Inflammatory macrophage (primary cell): ENCODE measurements around the gene GARIN5B.

Experiments
- DNase-seq, 2 donors: peaks; one replicate each; pipeline ENCODE4 v3.0.0-alpha.2; 2020 to 2022

The GARIN5B gene

DNA sequence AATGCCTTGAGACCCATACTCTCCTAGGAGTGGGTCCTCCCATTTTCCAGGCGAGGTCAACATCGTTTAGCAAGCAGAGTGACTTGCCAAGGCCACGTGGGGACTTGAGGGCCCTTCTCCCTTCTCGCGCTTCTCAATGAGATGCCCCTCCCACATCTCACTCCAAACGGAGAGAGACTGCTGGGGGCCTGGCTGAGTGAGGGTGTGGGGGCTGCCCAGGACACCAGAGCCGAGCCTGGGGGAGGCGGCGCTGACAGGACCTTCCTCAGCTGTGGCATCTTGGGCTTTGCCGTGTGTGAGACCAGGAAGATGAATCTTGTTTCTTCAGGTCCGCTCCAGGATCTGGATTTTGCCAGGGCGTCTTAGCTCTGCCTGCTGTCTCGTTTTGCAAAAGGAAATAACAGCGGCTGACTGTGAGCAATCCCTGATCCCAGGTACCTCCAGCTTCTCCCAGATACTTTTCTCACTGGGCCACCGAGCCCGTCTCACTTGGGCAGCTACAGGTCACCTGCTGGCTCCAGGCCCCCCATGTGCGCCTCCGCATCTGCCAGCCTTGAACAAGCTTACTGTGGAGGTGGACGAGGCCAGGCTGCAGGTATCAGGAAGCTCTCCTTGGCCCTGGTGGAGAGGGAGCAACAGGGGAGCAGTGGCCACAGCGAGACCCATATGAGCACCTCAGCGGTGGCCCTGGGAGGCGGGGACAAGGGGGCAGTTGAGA is 14.6 kb downstream of the GARIN5B start:
- no peak for DNase-seq

GRCh38 chr19:55347442-55348009 is 15.5 kb downstream of the GARIN5B start:
- no peak for DNase-seq

DNA sequence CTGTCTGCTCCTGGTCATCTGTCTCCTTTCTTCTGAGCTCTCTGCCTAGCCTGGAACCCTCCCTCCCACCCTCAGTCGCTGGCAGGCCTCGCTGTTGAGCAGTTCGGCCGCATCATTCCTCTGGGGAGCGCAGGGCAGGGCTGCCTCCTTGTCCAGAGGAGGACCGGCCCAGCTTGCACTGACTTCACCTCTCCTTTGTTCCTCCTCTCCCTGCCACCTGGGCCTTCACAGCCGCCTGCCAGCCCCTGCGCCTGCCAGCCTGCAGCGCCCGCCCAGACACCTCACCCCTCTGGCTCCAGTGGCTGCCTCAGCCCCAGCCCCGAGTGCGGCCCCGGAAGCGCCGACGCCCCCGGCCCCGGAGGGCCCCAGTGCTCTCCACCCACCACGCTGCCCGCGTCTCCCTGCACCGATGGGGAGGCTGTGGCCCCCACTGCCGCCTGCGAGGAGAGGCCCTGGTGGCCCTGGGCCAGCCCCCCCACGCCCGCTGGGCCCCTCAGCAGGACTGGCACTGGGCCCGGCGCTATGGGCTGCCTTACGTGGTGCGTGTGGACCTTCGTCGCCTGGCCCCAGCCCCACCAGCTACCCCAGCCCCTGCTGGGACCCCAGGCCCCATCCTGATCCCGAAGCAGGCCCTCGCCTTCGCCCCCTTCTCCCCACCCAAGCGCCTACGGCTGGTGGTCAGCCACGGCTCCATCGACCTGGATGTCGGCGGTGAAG is 16.2 kb downstream of the GARIN5B start:
- no peak for DNase-seq

- no peak for DNase-seq
These were observed 17.0 kb downstream of the GARIN5B start for GRCh38 chr19:55345818-55346724.

DNA sequence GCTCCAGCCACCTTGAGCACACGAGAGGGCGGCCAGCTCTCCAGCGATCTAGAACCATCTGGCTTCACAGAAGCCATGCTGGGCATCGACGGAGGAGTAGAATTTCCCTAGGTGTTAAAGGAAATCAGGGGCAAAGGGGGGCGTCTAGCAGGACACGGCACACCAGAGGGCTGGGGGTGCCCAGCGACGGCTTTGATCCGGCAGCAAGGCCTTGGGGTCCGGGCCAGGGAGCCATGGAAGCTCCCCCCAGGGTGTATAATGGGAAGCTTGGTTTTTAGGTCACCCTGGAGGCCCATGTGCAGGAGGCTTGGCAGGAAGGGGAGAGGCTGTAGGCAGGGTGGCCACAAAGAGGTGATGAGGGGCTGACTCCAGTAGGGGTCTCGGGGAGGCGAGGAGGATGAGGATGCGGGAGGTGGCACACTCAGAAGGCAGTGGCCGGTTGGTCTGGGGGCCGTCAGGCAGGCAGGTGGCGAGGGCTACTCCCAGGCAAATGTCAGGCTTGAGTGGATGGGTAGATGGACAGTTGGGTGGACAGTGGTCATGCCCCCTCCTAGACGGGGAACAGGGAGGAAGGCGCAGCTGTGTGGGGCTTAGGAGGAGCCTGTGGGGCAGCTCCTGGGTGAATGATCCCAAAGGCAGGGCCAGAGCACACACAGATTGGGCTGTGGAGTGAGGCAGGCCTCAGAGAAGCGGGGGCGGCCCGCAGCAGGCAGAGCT is 17.8 kb downstream of the GARIN5B start:
- no peak for DNase-seq

DNA sequence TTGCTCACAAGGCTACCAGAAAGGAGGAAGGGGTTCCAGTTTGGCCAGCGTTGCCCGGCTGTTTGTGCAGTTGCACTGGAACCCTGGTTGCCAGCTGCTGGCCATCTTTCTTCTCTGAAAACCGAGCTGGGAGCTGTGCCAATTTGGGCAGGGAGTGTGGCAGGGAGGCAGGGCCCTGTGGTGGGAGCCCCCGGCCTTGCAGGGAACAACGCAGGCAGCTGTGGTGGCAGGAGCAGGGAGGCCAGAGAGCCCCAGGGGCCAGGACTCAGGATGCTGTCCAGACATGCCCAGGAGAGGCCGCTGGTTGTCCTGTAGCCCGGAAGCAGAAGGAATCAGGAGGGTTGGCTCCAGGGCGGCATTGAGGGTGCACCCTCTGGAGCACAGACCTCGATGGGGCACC is 18.6 kb downstream of the GARIN5B start:
- DNase-seq: no peak

GRCh38 chr19:55341595-55342531 is 21.2 kb downstream of the GARIN5B start:
- no peak for DNase-seq

DNA sequence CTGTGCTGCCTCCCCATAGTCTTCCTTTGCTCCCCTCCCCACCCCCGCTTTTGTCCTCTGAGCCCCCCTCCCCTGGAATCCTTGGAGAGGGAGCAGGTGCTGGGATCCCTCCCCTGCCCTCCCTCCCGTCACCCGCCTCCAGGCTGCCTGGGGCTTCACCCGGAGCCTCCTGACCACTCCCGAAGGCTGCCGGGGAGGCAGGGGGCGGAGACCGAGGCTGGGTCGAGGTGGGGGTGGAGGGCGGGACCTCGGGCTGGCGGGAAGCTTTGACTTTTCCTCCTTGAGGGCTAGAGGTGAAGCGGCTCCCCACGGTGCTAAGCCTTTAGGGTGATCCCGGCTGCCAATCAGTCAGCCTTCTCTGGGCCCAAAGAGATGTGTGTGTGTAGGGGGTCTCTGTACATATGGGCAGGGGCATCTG is 21.9 kb downstream of the GARIN5B start:
- peak; percentile 59 to 85 for DNase-seq

GRCh38 chr19:55340784-55341147 is 22.3 kb downstream of the GARIN5B start:
- DNase-seq: peak in 1 of 2 donors; percentile 13

- peak; percentile 11 to 29 for DNase-seq
These were observed 22.9 kb downstream of the GARIN5B start for GRCh38 chr19:55339889-55340783.

GRCh38 chr19:55339105-55339888 is 23.8 kb downstream of the GARIN5B start, which contains the start of gene KMT5C:
KMT5C (plus strand) TSS chr19:55339876; CDS start chr19:55341937, 2,061 bp downstream.
- DNase-seq: peak; percentile 100

DNA sequence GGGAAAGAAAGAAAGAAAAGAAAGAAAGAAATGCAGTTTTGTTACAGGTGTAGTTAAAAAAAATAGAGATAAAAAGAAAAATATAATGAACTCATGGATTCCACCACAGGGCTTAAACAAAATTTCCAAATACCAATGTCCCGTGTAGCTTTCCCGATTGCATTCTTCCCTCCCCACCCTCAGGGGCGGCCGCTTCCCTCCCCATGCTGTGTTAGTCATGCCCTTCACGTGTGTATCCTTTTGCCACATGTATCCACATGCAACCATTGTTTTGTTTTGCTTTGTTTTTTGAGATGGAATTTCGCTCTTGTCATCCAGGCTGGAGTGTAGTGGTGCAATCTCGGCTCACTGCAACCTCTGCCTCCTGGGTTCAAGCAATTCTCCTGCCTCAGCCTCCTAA is 27.0 kb downstream of the GARIN5B start:
- DNase-seq: no peak

DNA sequence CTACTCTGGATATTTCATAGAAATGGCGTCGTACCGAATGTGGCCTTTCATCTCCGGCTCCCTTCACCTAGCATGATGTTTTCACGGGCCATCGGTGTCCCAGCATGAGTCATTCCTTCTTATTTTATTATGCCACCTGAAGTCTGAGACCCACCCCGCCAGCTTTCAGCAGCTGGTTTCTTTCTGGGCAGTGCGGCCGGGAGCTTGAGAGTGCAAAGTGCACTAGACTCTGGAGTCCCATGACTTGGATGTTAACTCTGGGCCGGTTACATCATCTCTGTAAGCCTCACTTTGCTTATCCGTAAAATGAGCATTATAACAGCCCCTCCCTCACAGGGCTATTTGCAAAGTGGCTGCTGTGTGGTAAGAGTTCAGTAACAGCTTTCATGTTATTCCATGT is 29.2 kb downstream of the GARIN5B start:
- DNase-seq: peak in 1 of 2 donors; percentile 35

GRCh38 chr19:55329791-55330190 is 33.3 kb downstream of the GARIN5B start:
- DNase-seq: peak in 1 of 2 donors; percentile 14

GRCh38 chr19:55328774-55329318 is 34.2 kb downstream of the GARIN5B start:
- peak; percentile 24 to 63 for DNase-seq

DNA sequence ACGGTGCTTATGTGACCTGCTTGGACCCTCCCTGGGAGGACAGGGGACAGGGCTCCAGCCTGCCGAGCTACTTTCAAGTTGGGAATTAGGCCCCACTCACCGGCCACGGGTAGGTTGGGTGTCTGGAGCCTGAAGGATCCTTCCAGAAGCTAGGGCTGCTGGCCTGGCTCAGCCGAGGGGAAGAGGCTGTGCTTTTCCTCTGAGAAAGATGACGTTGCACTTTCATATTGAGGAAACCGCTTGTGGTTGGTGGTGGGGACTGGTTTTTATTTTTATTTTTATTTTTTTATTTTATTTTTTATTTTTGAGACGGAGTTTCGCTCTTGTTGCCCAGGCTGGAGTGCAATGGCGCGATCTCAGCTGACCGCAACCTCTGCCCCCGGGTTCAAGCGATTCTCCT is 37.9 kb downstream of the GARIN5B start, which contains the start of gene TMEM150B:
Gene TMEM150B (minus strand): TSS at position 170 of the 400 bp plus-strand sequence. CDS start 4,305 bp downstream, outside the sequence.
- peak; percentile 69 to 76 for DNase-seq

- DNase-seq: peak in 1 of 2 donors; percentile 22
These were observed 38.4 kb downstream of the GARIN5B start for GRCh38 chr19:55324662-55325061.

DNA sequence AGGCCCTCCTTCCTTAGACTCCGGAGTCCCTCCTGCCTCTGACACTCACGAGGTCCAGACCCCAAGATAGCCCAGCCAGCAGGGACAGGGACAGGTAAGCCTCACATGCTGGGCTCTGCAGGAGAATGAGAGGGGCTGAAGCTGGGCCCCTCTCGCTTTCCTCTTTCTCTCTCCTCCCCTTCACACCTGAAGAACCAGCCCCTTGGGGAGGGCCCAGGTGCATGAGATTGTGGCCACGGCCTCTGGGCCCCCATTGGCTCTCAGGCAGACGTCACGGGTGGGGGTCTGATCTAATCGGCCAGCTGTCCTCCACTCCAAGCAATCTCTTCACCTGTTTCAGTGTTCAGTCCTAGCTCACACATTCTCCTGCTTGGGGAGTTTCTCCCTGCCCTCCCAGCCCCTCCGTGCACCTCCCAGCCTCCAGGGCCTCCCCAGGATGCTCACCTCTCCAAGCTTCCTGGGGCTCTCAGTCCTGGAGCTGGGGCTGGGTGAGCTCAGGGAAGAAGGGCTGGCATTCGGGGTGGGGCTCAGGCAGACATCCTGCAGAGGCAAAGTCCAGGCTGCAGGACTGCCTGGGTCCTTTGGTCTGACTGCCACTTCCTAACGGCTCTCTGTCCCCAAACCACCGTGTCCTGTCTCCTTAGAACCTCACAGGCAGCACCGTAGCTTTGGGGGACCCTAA is 40.7 kb downstream of the GARIN5B start:
- DNase-seq: no peak
